ENCODE results near the gene PLEKHO2.

- TF ChIP-seq CTCF (IDR thresholded peaks at IDR 0.05 in 2 of 3, conservative IDR thresholded peaks at IDR 0.05 in 1 of 3; ENCODE audit: control insufficient read depth in 2 of 3, extremely low read depth in 1 of 3, insufficient read depth in 1 of 3, low read depth in 3 of 3, low read length in 3 of 3) (no peak), EZH2 (IDR thresholded peaks at IDR 0.05; ENCODE audit: borderline replicate concordance, control insufficient read depth, low read depth, low read length) (no peak), BCLAF1 (IDR thresholded peaks at IDR 0.05) (no peak), ATF2 (IDR thresholded peaks at IDR 0.05; ENCODE audit: low read length) (no peak), EGR1 (IDR thresholded peaks at IDR 0.05; ENCODE audit: borderline replicate concordance in 1 of 2, low read depth in 2 of 2, low read length in 2 of 2) (no peak), EP300 (IDR thresholded peaks at IDR 0.05; ENCODE audit: borderline replicate concordance in 1 of 2, control insufficient read depth in 1 of 2, low read depth in 2 of 2, low read length in 2 of 2) (no peak), ATF7 (IDR thresholded peaks at IDR 0.05; ENCODE audit: low read depth) (no peak), ZBTB11 (CRISPR knock-in tag; IDR thresholded peaks at IDR 0.05) (no peak), SP1 (IDR thresholded peaks at IDR 0.05; ENCODE audit: low read depth, low read length) (no peak), ZNF24 (IDR thresholded peaks at IDR 0.05) (no peak), EED (IDR thresholded peaks at IDR 0.05; ENCODE audit: low read depth) (no peak), POLR2A (IDR thresholded peaks at IDR 0.05; ENCODE audit: low read depth, low read length) (no peak), RB1 (IDR thresholded peaks at IDR 0.05; ENCODE audit: borderline replicate concordance) (no peak)
Measured at GRCh38 chr15:64859226-64859625, 17.5 kb downstream of the PLEKHO2 start.
